H54 (cell line): ENCODE data around the gene FGF10.

Experiments used
- DNase-seq: peaks from one replicate; pipeline ENCODE4 v3.0.0; 2011; ENCODE audit warnings: low spot score, mixed read lengths; ENCODE audit not compliant: insufficient read length
- FAIRE-seq: peaks from 3 replicates; lab custom pipeline; 2011; peaks lifted over from hg19 to GRCh38; lab: Jason Lieb, UNC
- POLR2A ChIP-seq: IDR thresholded peaks from 2 replicates; pipeline ENCODE4 v1.6.1; 2011; ENCODE audit warnings: low read depth, mild to moderate bottlenecking, low read length

FGF10 gene

GRCh38 chr5:44382894-44383293 is 6.3 kb downstream of the FGF10 start:
- no peak for TF ChIP-seq POLR2A
- FAIRE-seq (peak; percentile 41), DNase-seq (no peak)

- FAIRE-seq (no peak), DNase-seq (no peak)
- TF ChIP-seq POLR2A, result no peak
Measured at GRCh38 chr5:44377057-44377456, 12.2 kb downstream of the FGF10 start.

DNA sequence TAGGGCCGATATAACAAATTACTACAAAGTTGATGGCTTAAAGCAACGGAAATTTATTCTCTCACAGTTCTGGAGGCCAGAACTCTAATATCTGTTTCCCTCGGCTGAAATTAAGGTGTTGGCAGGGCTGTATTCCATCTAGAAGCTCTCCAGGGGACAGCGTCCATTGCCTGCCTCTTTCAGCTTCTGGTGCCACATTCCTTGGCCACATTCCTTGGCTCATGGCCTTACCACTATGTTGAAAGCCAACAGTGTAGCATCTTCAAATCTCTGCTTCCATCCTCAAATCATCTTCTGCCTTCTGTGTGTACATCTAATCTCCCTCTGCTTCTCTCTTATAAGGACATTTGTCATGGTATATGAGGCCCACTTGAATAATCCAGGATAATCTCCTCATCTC is 17.2 kb downstream of the FGF10 start:
- no peak for FAIRE-seq
- no peak for TF ChIP-seq POLR2A
- no peak for DNase-seq

GRCh38 chr5:44367203-44367602 is 22.0 kb downstream of the FGF10 start:
- FAIRE-seq (no peak), DNase-seq (no peak)
- TF ChIP-seq POLR2A, result no peak

DNA sequence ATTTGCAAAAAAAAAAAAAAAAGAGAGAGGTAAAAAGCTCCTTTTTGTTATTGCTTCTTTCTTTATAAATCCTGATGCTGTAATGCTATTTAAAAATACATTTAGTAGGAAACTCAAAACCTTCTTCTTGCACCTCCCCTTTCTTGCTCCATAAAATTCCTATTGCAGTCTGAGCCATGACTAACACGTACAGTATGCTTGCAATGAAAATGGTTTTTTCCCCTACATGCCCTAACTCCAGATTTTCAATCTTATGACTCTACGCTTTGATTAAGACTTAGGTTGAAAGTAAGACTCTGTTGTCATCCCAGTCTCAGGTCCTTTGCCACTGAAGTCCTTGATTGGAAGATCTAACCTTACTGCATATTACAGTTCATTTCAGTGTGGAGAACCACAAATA is 23.9 kb downstream of the FGF10 start:
- peak; percentile 85 for FAIRE-seq
- TF ChIP-seq POLR2A, result no peak
- no peak for DNase-seq

DNA sequence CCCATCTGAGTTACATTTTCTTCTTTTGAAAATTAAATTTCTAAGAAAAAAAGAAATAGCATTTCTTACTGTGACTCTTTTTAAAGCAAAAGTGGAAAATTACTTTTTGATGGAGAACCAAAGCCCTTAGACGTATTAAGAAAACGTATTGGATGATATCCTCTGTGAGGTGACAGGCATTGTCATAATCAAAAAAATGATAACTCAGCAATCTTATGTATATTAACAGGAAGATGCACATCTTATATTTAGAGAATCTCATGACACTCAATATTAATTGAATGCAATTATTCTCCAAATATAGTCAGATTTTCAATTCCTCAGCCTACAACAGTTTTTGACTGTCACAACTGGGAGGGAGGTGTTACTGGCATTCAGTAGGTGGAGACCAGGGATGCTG is 25.1 kb downstream of the FGF10 start:
- TF ChIP-seq POLR2A, result no peak
- FAIRE-seq (no peak), DNase-seq (no peak)

- TF ChIP-seq POLR2A, result no peak
- FAIRE-seq (no peak), DNase-seq (no peak)
Measured at GRCh38 chr5:44361342-44362001, 27.7 kb downstream of the FGF10 start.

DNA sequence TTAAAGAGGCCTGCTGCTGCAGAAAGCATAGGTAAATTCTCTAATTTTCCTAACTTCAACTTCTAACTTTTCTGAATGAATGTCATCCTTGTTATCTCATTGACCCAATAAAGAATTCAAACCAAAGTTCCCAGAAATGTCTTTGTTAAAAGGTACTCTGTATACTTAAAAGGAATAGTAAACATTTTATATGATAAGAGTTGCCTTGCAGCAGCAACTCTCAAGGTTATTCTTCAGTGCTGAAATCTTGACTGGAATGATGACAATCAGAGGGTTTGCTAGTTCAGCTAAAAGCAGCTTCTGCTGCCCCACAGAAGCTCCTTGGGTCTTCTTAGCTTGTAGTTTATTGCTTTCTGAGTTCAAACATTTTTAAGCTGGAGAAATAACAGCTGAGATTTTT is 28.3 kb downstream of the FGF10 start:
- no peak for TF ChIP-seq POLR2A
- no peak for FAIRE-seq

GRCh38 chr5:44358421-44358820 is 30.8 kb downstream of the FGF10 start:
- no peak for FAIRE-seq
- TF ChIP-seq POLR2A, result no peak

More for the DNA sequence above, 28.3 kb downstream of the FGF10 start:
- DNase-seq, result no peak

DNA sequence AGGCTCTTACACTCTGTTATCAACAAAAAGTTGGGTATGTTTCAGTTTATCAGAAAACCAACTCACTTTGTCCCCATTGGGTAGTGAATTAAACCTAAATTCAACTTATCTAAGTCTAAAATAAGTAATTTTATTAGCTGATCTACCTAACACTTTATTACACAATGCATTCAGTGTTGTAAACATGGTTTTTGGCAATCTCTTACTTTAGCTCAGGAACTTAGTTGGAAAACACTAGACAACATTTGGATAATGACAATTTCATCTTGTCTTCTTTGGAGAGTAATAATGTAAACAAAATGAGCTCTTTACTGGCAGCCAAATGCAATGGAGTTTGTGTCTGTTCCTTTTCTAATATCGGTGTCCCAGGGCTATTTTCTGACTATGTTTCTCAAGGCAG is 33.0 kb downstream of the FGF10 start:
- no peak for FAIRE-seq
- DNase-seq, result no peak
- no peak for TF ChIP-seq POLR2A

More at GRCh38 chr5:44358421-44358820, 30.8 kb downstream of the FGF10 start:
- no peak for DNase-seq

GRCh38 chr5:44345871-44346270 is 43.3 kb downstream of the FGF10 start:
- FAIRE-seq (peak; percentile 43), DNase-seq (no peak)
- no peak for TF ChIP-seq POLR2A

DNA sequence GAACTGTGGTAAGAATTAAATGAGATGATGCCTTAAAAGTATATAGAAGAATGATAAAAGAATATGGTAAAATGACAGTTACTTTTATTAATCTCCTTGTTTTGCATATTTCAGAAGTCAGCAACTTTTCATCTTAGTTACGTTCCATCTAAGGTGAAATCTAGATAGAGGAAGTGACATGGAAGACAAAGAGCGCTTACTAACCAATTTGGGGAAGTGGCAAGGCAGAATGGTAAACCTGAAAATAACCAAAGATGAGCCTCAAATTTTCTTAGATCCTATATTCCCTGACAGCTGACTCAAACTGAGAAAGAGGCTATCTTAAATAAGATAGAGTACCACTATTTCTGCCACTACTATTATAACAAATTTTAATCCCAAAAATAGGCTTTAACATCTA is 52.5 kb downstream of the FGF10 start:
- FAIRE-seq (no peak), DNase-seq (no peak)
- no peak for TF ChIP-seq POLR2A

GRCh38 chr5:44334622-44335021 is 54.6 kb downstream of the FGF10 start:
- peak; percentile 6 for FAIRE-seq
- DNase-seq, result no peak
- no peak for TF ChIP-seq POLR2A

DNA sequence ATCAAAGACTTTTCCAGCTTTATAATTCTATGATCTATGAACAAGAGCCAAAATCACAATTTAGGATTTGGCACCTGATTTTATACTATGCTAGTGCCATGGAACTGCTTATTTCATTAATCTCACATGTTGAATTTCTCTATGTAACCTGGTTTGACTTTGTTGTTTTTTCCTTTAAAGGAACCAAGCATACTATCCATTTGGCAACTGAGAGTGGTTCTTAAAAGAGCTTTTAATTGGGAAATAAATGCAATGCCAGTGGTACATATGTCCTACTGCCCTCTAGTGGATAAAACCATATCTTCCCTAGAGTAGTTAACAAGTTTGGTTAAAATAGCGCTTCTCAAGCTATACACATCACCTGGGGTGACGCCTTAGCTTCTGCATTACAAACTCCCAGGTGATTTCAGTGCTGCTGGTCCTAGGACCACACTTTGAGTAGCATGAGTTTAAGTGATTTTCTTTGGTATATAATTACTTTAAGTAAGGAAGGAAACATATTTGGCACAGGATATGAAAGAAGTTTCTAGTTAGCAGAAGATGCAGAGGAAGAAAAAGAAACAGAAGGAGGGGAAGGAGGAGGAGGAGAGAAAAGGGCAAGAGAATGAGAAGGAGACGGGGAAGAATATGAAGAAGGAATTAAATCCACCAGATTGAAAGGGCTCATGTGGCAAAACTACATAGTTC is 56.8 kb downstream of the FGF10 start:
- peak; percentile 89 for FAIRE-seq
- TF ChIP-seq POLR2A, result no peak
- DNase-seq, result no peak
